H1 (cell line): ENCODE results near the gene PCDH9. TPM values are rescaled to one million over a fixed set of nuclear protein-coding genes. Genes with fewer than 3 reads are reported as not detected.

Source experiments
- SP2 ChIP-seq: IDR thresholded peaks from 2 replicates; pipeline ENCODE4 v1.6.1; 2012; ENCODE audit warnings: mild to moderate bottlenecking, low read length, inconsistent platforms
- polyA plus RNA-seq, 7 experiments: library from polyadenylated mRNA; depleted of rRNA in 3 of 7; stranded (reverse) in 5 of 7; unstranded in 2 of 7; fragments of >200 nt in 5 of 7; fragments of 200-250 nt in 2 of 7; gene quantifications; 1 replicate in 5 of 7; 2 replicates in 1 of 7; 4 replicates in 1 of 7; pipeline versions ENCODE4 v1.2.1 to v1.2.3, GENCODE V29; 2011 to 2013; ENCODE audit warnings: missing spikeins in 2 of 7, mixed read lengths in 2 of 7
- total RNA-seq: library from RNA; stranded (reverse); fragmentation: NEBNext Ultra II Directional; extraction: Animal tissue kit (Norgen Biotek cat#: 25700); gene quantifications from 2 replicates; pipeline ENCODE4 v1.2.1, GENCODE V29; 2021
- TF ChIP-seq, protein P1 (sequence below): IDR thresholded peaks from 2 replicates; pipeline ENCODE4 v1.6.1; 2011; ENCODE audit warnings: low read length, improper control_type of control experiment

The PCDH9 gene
- total and polyA plus RNA-seq, 2 of the 8 experiments (the other 6 are each of a cell fraction or from before 2014, with no cell fraction given), result 0.12 to 0.60 TPM

DNA sequence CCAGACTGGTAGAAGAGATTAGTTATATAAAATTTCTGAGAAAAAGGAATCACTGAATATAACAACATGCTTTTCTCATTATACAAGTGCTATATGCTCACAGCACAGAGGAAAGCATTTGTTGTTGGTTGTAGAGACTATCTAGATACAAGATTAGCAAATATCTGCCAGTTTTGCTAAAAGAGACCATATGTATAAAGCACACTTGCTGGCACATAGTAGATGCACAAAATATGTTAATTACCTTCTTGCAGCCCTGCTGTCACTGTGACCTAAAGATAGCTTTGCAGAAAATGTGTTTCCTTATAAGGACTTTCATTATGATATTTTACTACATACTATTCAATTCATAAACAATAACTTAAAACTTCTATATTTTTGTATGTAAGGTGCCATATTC is 755.1 kb downstream of the PCDH9 start (continued):
- TF ChIP-seq, protein P1, sequence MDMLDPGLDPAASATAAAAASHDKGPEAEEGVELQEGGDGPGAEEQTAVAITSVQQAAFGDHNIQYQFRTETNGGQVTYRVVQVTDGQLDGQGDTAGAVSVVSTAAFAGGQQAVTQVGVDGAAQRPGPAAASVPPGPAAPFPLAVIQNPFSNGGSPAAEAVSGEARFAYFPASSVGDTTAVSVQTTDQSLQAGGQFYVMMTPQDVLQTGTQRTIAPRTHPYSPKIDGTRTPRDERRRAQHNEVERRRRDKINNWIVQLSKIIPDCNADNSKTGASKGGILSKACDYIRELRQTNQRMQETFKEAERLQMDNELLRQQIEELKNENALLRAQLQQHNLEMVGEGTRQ, result no peak
- no peak for TF ChIP-seq SP2
